ENCODE measurements around the gene CMTM8. TPM values are rescaled to one million over a fixed set of nuclear protein-coding genes. Genes with fewer than 3 reads are reported as not detected.

The CMTM8 gene
- total RNA-seq, 1 experiment from 2014 or later: 11.2 TPM

DNA sequence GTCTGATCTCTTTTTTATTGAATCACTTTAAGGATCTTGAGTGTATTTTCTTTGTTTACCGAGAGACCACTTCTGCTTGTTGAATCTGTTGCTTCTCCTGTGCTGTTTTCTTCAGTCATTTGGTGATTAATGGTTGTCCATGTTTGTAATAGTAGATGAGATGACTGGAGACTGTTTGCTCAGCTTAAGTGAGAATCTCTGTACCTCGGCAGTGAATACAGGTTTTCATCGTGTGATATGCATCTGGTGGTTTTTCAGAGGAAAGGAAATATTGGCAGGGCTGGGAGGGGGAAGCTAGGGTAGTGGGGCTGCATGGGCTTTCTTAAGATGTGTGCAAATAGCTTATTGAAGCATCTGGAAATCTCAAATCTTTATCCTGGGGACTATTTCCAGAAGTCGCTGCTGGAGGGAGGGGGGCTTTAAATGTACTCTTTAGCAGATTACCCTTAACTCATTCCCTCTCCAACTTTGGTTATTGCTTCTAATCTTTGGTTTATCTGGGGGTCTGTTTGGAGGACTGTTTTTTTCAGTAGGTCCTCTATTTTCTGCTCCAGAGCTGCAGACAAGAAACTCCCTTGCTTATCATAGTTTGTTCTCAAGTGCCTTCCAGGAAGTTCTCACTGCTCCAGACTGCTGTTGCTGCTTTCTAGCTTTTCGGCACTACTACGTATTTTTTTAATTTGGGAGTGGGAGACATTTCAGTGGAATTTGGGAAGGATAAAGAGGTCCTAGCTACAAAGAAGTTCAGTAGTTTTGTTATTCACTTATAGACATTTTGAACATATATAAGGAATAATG, 19.4 kb downstream of the CMTM8 start:
- in situ Hi-C loops (cut with HindIII; ENCODE audit: low pct_unique_long_range_greater_than_20kb, low sequenced_read_pairs): no loop called here
- no peak for DNase-seq (ENCODE audit: low read depth, low spot score)

DNA sequence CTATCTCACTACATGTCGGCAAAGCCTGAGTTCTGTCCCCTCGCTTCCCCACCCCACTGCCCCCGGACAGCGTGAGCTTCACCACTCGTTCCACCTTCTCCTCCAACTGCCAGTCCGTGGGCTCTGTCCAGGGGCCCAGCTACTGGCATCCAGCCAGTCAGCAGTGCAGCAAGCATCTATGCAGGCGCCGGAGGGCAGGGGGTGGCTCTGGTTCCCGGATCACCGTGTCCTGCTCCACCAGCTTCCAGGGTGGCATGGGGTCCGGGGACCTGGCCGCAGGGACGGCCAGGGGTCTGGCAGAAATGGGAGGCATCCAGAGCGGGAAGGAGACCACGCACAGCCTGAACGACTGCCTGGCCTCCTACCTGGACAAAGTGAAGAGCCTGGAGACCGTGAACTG, 20.4 kb downstream of the CMTM8 start:
- no peak for DNase-seq (ENCODE audit: low read depth, low spot score)
- in situ Hi-C loops (cut with HindIII; ENCODE audit: low pct_unique_long_range_greater_than_20kb, low sequenced_read_pairs): no loop called here

DNA sequence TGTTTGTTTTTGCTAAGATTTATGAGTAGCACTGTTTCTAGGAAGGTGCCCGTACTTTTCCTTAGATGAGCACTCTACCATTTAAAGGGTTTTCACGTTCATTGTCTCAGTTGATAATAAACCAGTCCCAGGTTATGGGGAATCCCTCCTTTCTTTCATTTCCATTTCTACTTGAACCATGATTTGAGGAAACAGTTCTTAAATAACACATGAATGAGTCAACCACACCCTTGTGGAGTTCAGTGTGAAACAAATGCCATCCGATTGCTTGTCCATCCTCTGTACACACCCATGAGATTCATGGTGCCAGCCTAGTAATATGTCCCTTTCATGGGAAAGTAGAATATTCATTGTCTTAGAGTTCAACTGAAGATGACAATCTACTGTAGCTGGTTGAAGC, 23.1 kb downstream of the CMTM8 start:
- in situ Hi-C loops (cut with HindIII; ENCODE audit: low pct_unique_long_range_greater_than_20kb, low sequenced_read_pairs): no loop called here
- no peak for DNase-seq (ENCODE audit: low read depth, low spot score)

DNA sequence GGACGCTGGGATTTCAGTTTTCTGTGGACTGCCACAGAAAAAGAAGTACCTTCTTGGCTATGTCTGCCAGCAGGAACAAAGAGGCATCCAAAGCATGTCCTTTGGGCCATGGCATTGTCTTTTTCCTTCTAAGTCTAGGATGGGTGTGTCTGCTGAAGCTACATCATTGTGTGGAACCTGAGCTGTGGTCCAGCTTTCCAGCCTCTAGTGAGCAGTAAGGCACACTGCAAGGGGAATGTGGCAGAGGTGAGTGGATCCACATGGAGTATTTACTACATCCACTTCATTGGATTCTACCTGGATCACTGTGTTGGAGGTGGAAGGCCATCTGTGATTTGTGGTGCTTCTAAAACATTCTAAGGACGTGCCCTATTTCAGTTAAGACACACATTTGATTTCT, 23.7 kb downstream of the CMTM8 start:
- in situ Hi-C loops (cut with HindIII; ENCODE audit: low pct_unique_long_range_greater_than_20kb, low sequenced_read_pairs): no loop called here
- DNase-seq (ENCODE audit: low read depth, low spot score): no peak

DNA sequence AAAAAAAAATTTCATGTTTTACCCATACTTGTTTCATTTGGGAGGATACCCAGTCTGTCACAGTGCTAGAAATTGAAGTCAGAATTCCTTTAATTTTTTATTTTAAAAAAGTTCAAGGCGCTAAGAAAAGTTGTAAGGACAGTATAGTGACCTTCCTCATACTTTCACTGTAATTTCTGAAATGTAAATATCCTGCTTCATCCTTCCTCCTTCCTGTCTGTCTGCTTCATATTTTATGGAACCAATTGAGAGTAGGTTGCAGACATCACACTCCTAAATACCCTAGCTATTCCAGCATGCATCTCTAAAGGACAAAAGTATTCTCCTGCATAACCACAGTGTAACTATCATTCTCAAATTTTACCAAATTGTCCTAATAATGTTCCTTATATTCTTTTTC, 35.8 kb downstream of the CMTM8 start:
- in situ Hi-C loops (cut with HindIII; ENCODE audit: low pct_unique_long_range_greater_than_20kb, low sequenced_read_pairs): no loop called here

DNA sequence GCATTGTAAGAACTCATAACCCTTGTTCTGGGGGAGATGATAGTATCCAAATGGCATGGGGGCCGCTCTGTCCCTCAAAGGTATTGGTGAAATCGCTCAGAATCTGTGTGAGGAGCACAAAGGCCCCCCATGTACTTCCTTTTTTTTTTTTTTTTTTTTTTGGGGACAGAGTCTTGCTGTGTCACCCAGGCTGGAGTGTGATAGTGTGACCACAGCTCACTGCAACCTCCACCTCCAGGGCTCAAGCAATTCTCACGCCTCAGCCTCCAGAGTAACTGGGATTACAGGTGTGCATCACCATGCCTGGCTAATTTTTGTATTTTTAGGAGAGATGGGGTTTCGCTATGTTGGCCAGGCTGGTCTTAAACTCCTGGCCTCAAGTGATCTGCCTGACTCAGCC, 37.0 kb downstream of the CMTM8 start:
- DNase-seq (ENCODE audit: low read depth, low spot score): no peak
- in situ Hi-C loops (cut with HindIII; ENCODE audit: low pct_unique_long_range_greater_than_20kb, low sequenced_read_pairs): no loop called here

More for the DNA sequence above, 35.8 kb downstream of the CMTM8 start:
- no peak for DNase-seq (ENCODE audit: low read depth, low spot score)

DNA sequence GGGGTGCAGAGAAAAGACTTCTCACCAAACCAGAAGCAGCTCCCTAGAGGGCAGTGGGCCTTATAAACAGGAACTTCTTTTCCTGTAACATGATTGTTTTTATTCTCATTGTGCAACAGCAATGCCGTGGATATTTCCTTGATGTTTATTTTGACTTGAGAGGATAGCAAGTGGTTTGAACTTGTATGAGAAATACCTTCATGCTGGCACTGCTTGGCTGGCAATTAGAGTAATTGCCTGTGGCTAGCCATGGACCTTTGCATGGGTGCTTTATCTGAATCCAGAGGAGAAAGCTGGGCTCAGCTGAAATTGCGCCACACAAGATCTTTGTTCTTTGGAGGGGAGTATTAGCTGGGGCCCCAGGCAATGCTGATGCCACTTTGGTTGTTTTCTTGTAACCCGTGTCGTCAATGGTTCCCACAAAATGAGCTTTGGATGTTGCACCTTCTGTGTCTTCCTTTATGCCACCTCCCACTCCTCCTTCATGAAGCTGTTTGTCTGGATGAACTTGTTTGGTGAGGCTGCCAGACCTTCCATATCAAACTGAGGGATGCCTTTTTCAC, 37.9 kb downstream of the CMTM8 start:
- DNase-seq (ENCODE audit: low read depth, low spot score): peak; percentile 52
- in situ Hi-C loops (cut with HindIII; ENCODE audit: low pct_unique_long_range_greater_than_20kb, low sequenced_read_pairs): no loop called here

DNA sequence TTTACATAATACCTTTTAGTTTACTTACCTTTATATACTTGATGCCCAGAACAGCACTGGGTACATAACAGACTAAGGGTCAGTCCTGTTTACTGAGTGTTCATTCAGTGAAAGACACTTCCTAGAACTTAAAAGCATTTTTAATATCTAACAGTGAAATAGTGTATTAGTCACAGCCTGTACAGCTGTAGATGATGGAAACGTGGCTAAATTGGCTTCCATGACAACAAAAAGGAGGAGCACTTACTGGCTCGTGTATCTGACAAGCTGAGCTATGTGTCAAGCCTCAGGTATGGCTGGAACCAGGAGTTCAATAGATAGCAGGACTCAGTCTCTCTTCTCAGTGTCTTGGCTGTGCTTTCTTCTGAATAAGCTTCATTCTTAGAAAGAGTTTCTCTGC, 40.2 kb downstream of the CMTM8 start:
- in situ Hi-C loops (cut with HindIII; ENCODE audit: low pct_unique_long_range_greater_than_20kb, low sequenced_read_pairs): no loop called here

DNA sequence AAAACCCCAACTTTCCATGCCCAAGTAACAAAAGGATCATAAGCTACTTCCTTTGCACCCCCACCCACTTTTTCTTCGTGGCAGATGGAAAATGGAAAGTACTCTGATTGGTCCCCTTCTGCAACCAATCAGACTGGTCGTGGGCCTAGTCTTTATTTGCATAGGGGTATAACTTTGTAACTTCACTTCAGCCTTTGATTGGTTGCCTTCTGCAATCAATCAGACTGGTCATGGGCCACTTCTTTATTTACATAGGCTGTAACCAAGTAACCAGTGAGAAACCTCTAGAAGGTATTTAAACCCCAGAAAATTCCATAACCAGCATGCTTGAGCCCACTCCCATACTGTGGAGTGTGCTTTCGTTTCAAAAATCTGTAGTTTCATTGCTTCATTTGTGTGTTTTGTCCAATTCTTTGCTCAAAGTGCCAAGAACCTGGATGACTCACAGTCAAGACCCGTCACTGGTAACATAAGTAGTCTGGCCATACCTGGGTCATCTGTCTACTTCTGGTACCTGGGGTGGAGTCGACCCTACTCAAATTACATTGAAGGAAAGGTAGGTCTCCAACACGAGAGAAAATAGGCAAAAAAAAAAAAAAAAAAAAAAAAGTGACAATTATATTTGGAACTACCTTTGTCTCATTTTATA, 41.9 kb downstream of the CMTM8 start:
- DNase-seq (ENCODE audit: low read depth, low spot score): peak; percentile 5
- in situ Hi-C loops (cut with HindIII; ENCODE audit: low pct_unique_long_range_greater_than_20kb, low sequenced_read_pairs): no loop called here

More for the DNA sequence above, 40.2 kb downstream of the CMTM8 start:
- DNase-seq (ENCODE audit: low read depth, low spot score): no peak

DNA sequence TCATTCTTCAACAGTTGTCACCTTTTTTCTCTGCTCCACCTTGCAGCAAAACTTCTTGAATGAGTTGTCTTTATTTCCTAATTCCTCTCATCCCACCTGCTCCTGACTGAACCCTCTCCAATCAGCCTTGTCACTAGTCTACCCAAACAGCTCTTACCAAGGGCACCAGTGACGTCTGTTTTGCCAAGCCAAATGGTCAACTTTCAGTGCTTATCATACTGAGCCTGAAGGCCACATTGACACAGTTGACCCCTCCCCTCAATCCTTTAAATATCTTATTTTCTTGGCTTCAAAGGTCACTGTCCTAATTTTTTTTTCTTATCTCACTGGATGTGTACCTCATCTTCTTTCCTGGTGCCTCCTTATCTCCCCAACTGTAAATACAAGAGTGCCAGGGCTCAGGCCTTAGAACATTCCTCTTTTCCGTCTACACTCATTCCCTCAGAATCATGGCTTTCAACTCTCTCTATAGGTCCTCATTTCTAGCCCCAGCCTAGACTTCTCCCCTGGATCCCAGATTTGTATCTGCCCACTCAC, 43.2 kb downstream of the CMTM8 start:
- in situ Hi-C loops (cut with HindIII; ENCODE audit: low pct_unique_long_range_greater_than_20kb, low sequenced_read_pairs): no loop called here
- DNase-seq (ENCODE audit: low read depth, low spot score): no peak

DNA sequence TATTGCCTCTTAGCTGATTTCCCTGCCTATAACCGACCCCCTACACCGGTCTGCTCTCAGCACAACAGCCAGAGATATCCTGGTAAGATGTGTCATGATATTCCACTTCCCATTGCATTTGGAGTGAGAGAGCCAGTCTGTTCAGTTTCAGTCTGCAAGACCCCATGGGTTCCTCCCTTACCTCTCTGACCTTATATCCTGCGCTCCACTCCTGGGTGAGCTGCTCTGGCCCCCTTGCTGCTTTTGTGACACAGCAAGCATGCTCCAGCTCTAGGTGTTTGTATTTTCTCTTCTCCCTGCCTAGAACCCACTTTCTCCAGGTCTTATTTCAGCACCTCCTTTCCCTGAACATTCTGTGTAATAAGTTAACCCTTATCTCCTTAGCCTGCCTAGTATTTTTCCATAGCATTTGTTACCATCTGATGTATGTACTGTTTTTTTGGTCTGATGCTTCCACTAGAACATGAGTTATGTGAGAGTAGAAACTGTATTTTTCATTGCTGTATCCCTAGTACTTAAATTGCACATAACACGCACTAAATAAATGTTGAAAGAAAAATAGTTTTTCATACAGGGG, 44.2 kb downstream of the CMTM8 start:
- in situ Hi-C loops (cut with HindIII; ENCODE audit: low pct_unique_long_range_greater_than_20kb, low sequenced_read_pairs): no loop called here
- DNase-seq (ENCODE audit: low read depth, low spot score): no peak

DNA sequence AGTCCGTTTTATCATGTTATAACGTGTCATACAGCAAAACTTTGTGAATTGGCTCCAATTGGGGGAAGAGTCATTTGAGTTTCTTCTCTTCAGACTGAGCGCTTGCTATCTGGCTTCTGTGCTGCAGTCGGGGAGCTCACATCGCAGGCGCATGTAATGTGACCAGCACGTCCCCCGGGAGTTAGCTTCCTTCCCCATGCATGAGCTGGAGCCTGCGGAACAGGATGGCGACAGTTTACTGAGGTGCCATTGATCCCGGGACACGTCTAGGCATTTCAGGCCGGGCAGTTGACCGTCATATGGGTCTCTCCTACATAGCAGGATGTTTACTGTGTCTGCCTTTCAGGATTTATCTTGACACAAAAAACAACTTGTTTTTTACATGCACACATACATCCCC, 44.8 kb downstream of the CMTM8 start:
- no peak for DNase-seq (ENCODE audit: low read depth, low spot score)
- in situ Hi-C loops (cut with HindIII; ENCODE audit: low pct_unique_long_range_greater_than_20kb, low sequenced_read_pairs): no loop called here

DNA sequence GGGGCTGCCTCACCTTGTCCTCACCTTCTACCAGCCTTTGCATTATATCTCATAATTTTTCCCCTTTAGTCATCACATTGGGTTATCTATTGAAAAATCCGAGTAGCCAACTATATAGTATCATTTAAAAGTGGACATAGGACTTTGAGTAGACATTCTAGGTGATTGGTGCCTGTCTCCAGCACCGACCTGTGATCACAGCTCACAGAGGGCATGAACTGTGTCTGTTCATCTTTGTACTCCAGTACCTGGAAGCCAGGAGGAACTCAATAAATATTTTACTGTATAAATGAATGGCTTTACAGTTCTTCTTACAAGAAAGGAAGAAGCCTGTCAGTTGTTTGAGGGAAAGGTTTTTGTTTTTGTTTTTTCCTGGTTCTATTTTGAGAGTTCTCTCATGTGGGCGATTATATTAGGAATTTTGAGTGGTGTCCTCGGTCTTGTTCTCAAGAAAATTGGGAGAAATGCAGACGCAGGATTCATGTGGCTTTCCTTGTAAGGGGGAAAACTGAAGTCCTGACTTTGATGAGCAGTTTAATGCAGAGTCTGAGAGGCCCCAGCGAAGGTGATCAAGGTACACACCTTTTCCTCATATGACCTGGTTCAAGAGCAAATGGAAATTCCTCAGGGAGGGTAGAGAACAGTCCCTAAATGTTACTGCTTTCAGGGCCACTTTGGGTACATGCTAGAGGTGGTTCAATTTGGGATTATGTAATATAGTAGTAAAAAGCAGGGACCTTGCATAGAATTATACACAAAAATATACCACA, 46.1 kb downstream of the CMTM8 start:
- DNase-seq (ENCODE audit: low read depth, low spot score): no peak

DNA sequence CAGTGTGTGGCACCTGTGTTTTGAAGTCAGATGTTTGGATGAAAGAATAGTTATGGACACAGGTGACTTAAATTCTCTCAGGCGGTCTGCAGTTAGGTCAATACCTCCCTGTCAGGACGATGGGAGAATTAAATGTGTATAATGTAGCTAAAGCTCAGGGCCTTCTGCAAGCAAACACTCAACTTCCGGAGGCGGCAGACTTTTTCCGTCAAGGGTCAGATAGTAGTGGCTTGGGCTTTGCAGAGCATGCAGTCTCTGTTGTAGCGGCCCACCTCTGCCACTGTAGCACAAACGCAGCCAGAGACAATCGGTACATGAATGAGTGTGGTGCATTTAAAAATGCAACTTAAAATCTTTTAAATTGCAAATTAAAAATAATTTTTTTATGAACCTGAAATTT, 47.4 kb downstream of the CMTM8 start:
- in situ Hi-C loops (cut with HindIII; ENCODE audit: low pct_unique_long_range_greater_than_20kb, low sequenced_read_pairs): no loop called here
- no peak for DNase-seq (ENCODE audit: low read depth, low spot score)

More for the DNA sequence above, 46.1 kb downstream of the CMTM8 start:
- in situ Hi-C loops (cut with HindIII; ENCODE audit: low pct_unique_long_range_greater_than_20kb, low sequenced_read_pairs): no loop called here

DNA sequence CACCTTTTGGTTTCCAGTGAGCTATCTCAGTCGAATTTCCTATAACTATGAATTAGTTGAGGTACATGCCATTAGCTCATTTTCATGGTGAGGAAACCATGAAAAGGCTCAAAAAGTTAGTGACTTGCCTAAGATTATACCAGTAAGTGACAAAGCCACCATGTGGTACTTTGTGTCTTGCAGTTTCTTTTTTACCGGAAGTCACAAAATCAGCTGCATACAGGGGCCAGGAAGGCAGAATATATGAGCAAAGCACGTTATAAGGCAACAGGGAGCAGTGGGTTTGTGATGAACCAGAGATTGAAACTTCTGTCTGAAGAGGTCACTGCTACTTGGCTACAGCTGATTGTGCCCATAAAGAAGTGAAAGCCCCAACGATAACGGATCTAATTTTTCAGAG, 50.3 kb downstream of the CMTM8 start:
- no peak for DNase-seq (ENCODE audit: low read depth, low spot score)
- in situ Hi-C loops (cut with HindIII; ENCODE audit: low pct_unique_long_range_greater_than_20kb, low sequenced_read_pairs): no loop called here

DNA sequence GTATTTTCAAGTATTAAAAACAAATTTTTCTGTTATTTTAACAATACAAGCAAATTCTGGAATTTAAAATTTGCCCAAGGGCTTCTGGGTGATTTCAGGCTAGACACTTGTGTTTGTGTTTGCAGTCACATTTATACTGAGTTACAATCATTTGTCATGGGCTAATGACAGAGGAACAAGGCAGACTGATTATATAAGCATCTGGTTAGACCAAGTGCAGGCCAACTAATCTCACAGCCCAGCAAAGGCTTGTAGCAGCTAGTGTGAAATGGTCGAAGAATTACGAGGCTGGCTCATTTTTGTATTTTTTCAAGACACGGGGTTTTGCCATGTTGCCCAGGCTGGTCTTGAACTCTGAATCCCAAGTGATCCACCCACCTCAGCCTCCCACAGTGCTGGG, 52.1 kb downstream of the CMTM8 start:
- DNase-seq (ENCODE audit: low read depth, low spot score): no peak
- in situ Hi-C loops (cut with HindIII; ENCODE audit: low pct_unique_long_range_greater_than_20kb, low sequenced_read_pairs): no loop called here

DNA sequence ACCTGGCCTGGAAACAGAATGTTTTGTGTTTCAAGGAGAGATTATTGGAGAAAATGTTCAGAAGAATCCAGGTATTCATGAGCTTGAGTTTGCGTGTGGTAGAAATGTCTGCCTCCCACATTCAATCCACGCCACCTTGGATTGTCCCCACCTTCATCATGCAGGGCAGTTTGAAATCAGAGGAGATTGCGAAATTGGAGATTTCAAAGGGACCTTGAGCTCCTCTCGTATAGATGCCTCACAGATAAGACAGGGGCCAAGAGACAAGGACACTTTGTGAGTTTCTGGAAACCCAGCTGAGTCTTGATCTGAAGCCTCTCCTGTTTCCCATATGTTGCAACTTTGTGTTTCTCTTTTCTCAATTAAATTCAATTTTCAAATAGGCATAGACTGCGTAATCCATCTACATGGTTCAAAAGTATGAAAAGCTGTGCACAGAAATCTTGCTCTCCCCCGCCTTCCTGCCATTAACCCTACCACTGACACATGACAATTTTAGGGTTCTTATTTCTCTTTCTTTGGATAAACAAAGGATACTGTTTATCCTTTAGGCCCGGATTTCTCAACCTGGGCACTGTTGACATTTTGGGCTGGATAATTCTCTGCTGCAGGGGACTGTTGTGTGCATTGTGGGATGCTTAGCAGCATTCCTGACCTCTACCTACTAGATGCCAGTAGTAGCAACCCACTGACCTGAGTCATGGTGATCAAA, 53.8 kb downstream of the CMTM8 start:
- DNase-seq (ENCODE audit: low read depth, low spot score): peak; percentile 78
- in situ Hi-C loops (cut with HindIII; ENCODE audit: low pct_unique_long_range_greater_than_20kb, low sequenced_read_pairs): no loop called here
